GM12865 (cell line): ENCODE results near the gene APOB.
A peak's percentile ranks its signal among the peaks of the same experiment; 100 is the strongest.

ENCODE experiments used
- DNase-seq: peaks from one replicate; pipeline ENCODE4 v3.0.0; 2010; ENCODE audit warnings: low read depth
- H3K4me3 ChIP-seq: 2 replicates; pipeline ENCODE4 v1.5.1; 2011; ENCODE audit warnings: mild to moderate bottlenecking, low read depth, low read length, control low read depth
- TF ChIP-seq, protein P1 (sequence below): IDR thresholded peaks from 2 replicates; pipeline ENCODE4 v1.5.1; 2011; ENCODE audit warnings: low read length, control low read depth, low read depth, inconsistent platforms; ENCODE audit not compliant: insufficient read depth; ENCODE audit errors: missing control alignments

APOB gene

DNA sequence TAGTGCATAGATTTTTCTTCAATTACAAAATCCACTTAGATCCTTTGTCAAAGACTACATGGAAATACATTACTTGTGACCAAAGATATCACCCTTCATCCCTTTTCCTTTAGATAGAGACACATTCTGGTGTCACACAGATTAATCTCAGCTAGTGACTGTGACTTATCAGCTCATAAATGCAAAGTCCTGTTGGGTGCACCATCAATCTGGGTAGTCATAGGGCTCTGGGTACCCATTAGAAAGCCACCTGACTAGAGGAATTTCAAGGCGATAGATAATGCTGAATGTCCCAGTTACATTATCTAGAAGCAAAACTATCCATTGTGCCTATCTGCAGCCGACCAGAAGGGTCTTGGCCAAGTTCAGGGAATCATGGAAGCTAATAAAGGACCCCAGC, 2.6 kb upstream of the APOB start:
- TF ChIP-seq, protein P1, sequence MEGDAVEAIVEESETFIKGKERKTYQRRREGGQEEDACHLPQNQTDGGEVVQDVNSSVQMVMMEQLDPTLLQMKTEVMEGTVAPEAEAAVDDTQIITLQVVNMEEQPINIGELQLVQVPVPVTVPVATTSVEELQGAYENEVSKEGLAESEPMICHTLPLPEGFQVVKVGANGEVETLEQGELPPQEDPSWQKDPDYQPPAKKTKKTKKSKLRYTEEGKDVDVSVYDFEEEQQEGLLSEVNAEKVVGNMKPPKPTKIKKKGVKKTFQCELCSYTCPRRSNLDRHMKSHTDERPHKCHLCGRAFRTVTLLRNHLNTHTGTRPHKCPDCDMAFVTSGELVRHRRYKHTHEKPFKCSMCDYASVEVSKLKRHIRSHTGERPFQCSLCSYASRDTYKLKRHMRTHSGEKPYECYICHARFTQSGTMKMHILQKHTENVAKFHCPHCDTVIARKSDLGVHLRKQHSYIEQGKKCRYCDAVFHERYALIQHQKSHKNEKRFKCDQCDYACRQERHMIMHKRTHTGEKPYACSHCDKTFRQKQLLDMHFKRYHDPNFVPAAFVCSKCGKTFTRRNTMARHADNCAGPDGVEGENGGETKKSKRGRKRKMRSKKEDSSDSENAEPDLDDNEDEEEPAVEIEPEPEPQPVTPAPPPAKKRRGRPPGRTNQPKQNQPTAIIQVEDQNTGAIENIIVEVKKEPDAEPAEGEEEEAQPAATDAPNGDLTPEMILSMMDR: no peak
- H3K4me3 ChIP-seq: no peak overlapping the region
- DNase-seq: no peak

DNA sequence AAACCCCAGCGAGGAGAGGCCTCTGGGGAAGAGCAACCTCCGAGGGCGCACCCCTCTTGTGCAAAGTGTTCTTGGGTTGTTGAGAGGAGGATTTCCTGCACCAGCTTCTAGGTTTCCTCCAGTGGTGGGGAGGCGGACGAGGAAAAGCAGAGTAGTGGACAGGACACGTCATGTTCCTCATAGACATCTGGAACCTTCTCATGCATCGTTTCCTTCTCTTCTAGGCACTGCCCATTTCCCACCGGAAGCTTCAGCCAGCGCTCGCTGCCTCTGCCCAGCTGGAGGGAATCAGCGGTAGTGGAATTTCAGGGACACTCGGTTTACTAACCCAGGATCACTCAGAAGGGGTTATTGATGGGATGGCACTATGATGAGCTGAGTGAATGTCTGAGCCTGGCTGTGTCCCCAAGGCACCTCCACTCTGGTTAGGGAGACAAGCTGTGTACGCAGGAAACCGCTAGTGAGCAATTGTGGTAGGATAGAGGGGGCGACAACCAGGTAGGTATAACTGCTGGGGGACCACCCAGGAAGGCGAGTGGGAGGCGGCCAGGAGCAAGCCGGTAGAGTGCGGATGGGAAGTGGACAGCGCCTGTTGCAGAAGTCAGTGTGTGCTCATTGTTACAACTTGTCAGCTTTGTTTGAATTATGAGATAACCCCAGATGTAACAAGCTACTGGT, 960 bp upstream of the APOB start:
- TF ChIP-seq, protein P1: no peak
- no peak overlapping the region for H3K4me3 ChIP-seq
- DNase-seq: no peak

DNA sequence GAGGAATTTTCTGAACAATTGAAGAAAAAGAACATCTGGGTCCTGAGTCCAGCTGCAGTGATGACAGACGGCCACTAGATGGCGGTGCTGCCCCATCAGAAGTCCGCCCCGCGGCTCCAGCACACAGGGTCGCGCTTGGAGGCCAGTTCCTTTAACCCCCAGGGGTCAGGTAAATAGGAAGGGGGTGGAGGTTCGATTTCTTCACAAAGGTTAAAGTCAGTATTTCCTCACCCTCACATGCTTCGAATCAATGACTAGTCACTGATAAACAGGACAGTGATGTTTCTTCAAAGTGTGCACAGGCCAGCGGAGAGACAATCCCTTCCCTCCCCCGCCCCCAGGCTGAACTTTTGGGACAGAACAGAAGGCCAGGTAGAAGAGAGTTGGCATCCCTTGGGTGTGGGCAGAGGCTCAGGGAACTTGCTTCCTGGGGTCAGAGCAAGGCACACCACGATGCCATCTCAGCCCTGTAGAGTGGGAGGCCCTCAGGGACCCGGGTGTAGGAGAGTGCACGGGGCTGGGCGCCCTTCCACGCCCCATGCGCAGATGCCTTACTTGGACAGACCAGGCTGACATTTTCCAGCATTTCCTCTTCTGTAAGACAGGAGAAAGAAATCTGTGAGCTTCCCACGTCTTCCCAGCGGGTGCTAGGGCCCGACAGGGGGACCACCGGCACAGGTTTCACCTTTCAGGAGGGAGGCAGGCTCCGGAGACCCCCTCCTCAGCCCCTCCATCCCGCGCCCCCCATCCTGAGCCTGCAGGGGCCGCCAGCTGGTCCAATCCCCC, 722 bp downstream of the APOB start:
- peak; percentile 61 for DNase-seq
- TF ChIP-seq, protein P1: peak; percentile 96
- H3K4me3 ChIP-seq: no peak overlapping the region

DNA sequence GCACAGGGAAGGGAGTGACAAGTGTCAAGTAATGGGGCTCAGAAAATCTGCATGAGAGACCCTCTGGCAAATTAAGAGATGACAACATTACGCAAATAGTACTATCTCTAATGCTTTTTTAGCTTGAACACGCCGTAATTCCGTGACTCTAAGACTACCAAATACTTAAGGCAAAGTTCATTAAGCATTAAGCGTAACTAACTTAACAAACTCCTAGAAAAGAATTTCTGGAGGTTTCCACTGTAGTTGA, 1.2 kb downstream of the APOB start:
- no peak overlapping the region for H3K4me3 ChIP-seq
- no peak for DNase-seq
- TF ChIP-seq, protein P1: no peak

DNA sequence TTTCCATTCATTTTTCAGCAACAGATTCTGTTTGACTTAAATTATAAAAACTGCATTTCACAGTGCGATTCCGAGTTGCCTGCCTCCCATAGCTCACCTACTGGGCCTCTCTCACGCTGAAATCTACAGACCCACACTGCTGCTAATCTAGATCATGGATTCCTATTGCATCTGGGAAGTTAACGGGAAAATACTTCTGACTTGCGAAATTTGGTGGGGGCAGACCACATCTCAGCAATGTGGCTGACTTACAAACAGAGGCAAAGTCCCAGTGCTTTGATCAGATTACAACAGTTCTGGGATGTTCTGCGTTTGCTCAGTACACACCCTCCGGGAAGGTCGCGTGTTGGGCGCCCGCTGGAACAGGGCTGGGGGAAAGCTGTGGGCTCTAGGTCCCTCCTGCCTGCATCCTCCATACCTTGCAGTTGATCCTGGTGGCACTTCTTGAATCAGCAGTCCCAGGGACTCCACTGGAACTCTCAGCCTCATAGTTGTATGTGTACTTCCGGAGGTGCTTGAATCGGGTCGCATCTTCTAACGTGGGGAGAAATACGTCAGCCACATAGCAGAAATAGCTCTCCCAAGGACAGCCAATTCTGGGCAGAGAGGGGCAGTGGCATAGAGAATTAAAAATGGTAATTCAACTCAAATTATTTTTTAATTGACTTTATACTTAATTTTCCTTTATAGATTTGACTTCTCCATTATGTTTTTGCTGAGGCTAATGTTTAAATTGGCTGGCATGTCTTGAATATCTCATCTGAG, 1.7 kb downstream of the APOB start:
- H3K4me3 ChIP-seq: no peak overlapping the region
- no peak for DNase-seq
- TF ChIP-seq, protein P1: no peak

DNA sequence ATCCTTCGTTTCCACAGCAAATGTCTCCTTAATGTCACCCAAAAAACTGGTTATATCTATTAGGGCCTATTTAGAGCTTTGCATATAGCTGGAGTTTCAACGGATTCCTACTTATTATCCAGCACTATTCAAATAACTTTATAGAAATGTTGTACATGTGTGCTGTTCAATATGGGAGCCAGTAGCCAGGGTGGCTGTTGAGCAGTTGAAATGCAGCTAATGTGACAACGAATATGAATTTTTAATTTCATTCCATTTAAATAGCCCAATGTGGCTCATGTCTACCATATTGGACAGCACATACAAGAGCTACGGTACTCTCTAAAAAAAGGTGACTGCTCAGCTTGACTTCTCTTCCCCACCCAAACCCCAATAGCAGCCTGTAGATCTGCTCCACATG, 2.4 kb downstream of the APOB start:
- TF ChIP-seq, protein P1: no peak
- no peak for DNase-seq
- H3K4me3 ChIP-seq: no peak overlapping the region
